ENCODE measurements around the gene C16orf95.

GRCh38 chr16:87365021-87365713 is 48.0 kb upstream of the C16orf95 start:
- TF ChIP-seq CTCF (IDR thresholded peaks at IDR 0.05) (no peak), EZH2 (IDR thresholded peaks at IDR 0.05) (no peak), EZH2phosphoT487 (IDR thresholded peaks at IDR 0.05) (no peak)
